GM20000 (cell line): ENCODE measurements around the gene KIAA0319L.

ENCODE experiments used
- DNase-seq: peaks from one replicate; pipeline ENCODE4 v3.0.0; 2012; ENCODE audit warnings: low spot score
- TF ChIP-seq, protein P1 (sequence below): IDR thresholded peaks from 2 replicates; pipeline ENCODE4 v1.5.1; 2012; ENCODE audit warnings: mild to moderate bottlenecking, control low read depth; ENCODE audit errors: extremely low read depth, missing control alignments

The KIAA0319L gene

DNA sequence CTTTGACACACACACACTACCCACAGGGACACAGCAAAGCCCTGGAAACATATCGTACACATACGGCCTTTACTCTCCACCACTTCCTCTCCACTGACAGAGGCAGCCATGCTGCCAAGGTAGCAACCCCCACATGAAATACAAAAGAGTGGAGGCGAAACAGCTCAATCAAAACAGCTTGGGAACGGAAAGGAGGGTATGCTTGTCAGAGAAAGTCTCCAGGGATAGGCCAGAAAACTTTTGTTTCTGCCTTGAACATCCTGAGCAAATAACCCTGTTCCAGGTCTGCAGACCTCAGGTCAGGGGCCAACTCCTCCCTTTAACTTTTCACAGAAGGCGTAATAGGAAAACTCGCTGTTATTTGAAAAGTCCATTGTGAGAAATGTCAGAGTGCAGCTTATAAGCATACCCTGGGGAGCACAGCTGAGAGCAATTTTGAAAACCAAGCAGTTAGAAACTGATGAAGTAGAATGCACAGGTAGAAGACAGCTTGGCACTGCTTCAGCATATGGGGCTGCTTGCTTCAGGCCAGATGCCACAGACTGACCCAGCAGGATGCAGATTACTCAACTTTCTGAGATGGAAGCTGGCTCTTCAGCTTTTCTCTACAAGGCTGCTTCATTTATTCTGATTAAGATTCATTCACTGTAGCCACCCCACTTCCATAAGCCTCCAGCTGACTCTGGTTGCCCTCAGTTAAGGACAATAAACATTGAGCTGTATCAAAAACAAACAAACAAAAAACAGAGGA is 18.0 kb downstream of the KIAA0319L start:
- no peak for DNase-seq
- TF ChIP-seq, protein P1, sequence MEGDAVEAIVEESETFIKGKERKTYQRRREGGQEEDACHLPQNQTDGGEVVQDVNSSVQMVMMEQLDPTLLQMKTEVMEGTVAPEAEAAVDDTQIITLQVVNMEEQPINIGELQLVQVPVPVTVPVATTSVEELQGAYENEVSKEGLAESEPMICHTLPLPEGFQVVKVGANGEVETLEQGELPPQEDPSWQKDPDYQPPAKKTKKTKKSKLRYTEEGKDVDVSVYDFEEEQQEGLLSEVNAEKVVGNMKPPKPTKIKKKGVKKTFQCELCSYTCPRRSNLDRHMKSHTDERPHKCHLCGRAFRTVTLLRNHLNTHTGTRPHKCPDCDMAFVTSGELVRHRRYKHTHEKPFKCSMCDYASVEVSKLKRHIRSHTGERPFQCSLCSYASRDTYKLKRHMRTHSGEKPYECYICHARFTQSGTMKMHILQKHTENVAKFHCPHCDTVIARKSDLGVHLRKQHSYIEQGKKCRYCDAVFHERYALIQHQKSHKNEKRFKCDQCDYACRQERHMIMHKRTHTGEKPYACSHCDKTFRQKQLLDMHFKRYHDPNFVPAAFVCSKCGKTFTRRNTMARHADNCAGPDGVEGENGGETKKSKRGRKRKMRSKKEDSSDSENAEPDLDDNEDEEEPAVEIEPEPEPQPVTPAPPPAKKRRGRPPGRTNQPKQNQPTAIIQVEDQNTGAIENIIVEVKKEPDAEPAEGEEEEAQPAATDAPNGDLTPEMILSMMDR, result no peak

DNA sequence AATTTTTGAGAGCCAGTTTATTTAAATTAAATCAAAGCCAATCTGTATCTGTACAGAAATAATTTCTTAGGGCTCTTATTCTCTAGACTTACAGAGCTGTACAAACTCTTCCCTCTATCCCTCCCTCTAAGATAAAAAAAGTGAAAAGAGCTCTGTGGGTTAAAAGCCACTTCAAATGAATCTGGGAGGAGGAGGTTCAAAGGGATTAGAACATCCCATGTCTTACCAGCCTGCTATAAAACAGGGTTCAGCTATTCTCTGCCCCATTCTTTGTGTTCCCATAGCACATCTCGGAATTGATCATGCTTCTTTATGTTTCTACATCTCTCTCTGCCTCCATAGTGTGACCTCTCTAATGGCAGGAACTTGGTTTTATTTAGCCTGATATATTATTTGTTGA is 19.4 kb downstream of the KIAA0319L start:
- no peak for DNase-seq
- TF ChIP-seq, protein P1, result no peak

DNA sequence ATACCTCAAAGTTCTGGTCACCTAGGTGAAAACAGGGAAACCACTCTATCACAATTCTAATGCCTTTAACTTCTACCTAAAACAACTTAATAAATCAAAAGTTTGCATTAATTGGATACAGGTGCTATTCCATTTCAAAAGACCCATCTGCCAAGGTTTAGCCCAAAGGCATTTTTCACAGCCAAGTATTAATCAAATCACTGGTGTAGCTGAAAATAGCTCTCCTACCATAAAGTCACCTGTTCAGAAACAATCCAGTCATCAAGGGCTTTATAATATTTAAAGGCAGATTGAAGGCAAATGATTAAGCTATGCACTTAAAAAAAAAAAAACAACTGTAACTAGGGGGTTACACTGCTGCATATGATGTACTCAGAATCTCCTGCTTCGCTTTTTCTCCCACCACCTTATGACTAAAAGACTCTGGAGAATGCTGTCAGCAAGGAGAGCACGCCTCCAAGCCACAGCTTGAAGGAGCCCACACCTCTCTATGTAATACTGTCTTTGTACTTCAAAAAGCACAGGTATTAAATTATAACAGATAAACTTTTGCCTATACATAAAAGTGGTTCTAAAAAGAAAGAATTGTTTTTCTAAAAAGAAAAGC is 20.5 kb downstream of the KIAA0319L start:
- TF ChIP-seq, protein P1, result no peak
- no peak for DNase-seq

DNA sequence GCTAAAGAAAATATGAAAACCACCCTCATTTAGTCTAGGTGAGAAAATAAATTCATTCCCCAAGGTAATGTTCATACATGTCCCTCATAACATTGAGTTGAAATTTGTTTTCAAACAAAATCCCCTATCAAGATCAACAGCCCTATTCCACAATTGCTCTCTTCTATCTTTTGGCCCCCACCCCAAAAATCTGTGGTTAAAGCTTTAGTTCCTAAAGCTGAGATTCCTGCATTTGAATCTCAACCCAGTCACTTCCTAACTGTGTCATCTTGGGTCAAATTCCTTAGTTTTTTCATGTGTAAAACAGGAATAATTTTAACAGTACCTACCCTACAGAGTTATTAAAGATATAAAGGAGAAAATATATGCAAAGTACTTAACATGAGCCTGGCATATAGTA is 22.0 kb downstream of the KIAA0319L start:
- DNase-seq, result no peak
- TF ChIP-seq, protein P1, result no peak

DNA sequence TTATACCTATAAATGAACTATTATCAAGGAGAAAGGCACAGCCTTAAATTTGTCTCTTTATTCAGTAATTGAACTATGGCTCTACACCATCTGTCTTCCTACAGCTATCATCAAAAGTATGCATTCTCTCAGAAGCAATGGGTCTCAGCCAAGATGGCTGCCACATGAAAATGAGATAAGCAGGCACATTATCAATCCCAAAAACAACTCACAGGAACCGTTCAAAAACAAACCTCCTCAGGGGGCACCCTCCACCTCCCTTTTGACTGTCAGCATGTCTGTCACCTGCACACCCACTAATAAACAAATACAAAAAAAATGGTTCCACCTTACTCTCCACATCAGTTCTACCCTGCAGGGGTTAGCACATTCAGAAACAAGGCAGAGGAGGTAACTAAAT is 23.6 kb downstream of the KIAA0319L start:
- DNase-seq, result no peak
- TF ChIP-seq, protein P1, result no peak

DNA sequence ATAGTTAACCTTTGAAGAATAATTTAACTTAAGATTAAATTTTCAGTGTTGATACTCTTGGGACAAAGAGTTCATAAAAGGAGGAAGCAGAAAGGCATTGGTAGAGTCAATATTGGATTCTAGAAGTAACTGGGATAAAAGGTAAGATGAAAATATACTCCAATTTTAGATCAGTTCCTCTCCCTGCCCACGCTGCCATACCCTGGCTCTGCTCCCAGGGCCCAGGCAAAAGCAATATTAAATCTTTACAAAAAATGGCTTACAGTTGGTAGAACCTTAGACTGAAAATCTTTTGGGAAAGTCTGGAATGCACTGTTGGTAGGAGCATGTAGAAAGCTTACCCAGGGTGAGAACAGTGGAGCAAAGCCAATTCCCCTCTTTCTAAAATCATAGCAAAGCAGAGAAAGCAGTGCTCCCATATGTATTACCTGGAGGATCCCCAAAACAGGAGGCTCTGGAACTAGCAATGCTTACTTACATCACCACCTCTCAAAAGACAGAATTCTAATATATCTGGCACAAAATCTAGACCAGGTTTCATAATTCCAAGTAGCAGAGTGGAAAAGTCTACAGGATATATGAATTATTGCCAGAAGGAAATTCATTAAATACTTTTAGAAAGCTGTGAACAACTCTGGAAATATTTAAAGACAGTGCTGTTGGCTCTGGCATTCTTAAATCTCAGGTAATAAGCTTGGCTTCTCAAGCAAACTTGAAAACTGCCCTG is 24.5 kb downstream of the KIAA0319L start:
- no peak for DNase-seq
- TF ChIP-seq, protein P1, result no peak

DNA sequence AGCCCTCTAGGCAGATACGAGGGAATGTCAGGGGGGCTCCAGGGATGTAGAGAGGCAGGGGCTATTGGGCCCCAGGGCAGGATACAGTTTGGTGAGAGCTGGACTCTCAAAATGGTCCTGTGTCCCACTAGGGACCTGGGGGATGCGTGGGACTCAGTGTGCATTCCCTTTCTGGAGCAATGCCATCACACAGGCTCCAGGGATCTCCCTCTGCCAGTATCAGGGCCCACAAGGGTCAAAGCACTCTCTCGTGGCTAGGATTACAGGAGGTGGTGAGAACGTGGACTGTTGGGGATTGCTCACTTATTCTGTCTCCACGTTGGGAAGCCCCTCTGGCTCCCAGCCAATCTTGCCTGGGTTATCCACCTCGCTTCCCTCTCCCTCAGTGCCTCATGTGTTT is 25.8 kb downstream of the KIAA0319L start:
- TF ChIP-seq, protein P1, result no peak
- no peak for DNase-seq
